Stimulated activated CD4-positive, alpha-beta T cell treated with anti-CD3 and anti-CD28 coated beads, Interleukin-2, amount 100 ng/mL, for 24 hours (primary cell): ENCODE results near the gene LIMS2.

Source experiments
- DNase-seq, 2 donors: peaks; one replicate each; pipeline ENCODE4 v3.0.0-alpha.2; 2020

LIMS2 gene

DNA sequence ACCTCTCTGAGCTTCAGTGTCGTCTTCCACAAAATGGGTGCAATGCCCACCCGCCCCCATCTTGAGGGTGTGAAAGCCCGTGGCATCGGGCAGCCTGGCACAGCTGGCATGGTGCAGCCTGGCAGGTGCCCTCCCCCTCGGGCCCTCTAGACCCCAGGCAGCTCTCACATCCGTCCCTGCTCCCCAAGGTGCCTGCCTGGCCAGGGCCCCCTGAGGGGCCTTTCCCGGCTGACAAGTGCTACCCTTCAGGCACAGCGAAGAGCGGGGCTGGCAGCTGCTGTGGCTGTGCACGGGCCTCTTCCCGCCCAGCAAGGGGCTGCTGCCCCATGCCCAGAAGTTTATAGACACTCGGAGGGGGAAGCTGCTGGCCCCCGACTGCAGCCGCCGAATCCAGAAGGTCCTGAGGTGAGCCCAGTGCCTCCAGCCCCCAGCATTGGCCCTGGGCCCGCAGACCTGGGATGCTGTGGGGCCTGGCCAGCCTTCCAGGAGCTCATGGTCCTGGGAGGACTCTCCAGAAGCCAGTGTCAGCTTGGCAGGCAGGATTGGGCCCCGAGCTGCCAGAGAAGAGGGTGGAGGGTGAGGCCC is 43.2 kb downstream of the LIMS2 start:
- DNase-seq = no peak

GRCh38 chr2:127631541-127631996 is 43.8 kb downstream of the LIMS2 start:
- DNase-seq = no peak

GRCh38 chr2:127630864-127631540 is 44.3 kb downstream of the LIMS2 start:
- no peak for DNase-seq

DNA sequence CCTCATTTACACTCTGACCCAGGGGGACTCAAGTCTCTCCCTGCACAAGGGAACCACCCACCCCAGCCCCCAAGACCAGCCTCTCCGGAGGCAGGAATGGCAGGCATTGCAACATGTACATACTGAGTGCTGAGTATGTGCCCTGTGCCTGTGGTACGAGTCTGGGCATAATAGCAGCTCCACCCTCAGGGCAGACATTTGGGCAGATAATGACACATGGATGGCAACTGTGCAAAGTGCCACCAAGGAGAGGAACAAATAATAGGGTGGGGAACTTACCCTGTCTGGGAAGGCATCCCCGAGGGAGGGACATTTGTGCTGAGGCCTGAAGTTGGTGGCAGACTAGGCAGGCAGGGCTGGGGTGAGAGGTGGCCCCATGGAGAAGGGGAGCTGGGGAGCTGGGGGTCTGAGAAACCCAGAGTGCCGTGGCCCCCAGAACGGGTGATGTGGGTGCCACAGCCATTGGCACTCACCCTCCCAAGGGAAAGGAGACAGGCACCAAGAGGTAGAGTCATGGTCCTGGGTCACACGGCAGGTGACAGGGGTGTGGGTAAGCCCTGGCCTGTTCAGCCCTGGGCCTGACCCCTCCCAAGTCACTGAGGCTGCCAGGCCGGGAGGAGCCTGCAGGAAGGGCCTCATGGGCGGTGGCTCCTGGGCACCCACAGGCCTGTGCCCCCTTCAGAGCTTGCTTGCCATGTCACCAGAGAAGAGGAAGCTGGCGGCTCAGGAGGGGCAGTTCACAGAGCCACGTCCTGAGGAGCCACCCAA is 45.0 kb downstream of the LIMS2 start:
- DNase-seq = no peak

DNA sequence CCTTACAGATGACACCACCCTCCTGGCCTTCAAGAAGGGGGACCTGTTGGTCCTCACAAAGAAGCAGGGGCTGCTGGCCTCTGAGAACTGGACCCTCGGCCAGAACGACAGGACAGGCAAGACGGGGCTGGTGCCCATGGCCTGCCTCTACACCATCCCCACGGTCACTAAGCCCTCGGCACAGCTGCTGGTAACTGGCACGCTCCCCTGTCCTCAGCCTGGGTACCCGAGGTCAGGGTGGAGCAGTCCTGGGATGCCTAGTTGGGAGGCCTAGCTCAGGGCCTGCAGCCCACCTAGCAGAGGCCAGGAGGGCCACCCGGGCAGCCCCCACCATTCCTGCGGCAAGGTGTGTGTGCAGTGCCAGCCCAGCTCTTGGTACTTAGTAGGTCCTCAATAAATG is 45.7 kb downstream of the LIMS2 start:
- no peak for DNase-seq

DNA sequence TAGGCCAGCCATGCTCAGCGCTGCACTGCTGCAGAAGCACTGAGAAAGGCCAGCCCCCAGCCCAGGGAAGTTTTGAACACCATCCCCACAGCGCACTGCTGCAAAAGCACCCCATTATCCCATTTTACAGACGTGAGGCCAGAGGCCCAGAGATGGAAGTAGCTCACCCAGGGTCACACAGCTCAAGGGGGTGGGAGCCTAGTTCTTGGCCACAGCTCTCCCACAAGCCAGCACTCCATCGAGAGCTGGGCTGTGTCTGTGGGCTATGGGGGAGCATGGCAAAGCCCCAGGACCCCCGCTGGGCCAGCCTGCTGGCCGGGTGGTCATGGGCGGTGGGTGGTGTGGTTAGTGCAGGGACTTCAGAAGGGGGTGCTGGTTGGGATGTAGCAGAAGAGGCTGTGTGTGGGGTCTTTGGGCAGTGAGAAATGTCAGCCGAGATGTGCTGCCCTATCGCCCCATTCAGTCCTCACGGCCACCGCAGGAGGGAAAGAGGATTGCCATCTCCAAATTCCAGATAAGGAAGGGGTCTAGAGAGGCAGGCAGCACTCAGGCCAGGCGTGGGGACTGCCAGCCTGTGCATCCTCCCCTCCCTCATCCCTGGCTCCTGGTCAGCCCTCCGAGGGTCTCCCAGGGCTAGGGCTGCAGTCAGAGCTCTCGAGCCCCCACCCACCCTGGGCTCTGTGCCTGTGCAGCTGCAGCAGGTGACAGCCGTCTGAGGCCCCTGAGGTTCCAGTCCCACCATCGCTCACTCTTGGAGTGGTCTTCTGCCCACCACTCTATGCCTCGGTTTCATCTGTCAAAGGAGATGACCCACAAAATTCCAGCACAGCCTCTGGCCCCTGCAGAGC is 46.3 kb downstream of the LIMS2 start:
- no peak for DNase-seq

DNA sequence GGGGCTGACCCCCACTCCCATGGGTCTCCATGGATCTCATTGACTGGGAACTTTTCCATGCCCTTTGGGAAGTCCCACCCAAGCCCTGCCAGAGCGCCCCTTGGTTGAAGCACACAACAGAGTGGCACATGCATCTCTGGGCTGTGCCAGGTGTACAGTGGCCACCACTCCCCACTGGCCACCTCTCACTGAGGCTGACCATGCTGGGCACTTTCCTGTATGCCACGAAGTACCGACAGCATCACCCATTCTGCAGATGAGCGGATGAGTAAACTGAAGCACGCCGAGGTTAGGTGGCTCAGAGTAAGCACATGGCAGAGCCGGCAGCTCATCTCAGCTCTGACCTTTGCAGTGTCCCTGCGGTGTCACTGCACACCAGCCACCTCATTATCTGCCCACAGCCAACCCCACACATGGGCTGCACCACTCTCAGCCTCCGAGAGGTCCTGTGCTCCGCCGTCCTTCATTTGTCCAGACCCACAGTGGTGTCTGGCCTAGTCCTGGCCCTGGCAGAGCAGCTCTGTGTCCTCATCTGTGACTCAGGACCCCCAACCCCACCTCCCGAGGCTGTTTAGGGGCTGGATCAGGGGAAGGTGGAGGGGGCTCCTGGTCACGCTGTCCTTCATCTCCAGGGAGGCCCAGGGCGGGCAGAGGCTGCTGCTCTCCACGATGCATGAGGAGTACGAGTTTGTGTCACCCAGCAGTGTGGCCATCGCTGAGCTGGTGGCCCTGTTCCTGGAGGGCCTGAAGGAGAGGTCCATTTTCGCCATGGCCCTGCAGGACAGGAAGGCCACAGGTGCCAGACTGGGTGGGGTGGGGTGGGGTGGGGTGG is 47.4 kb downstream of the LIMS2 start:
- no peak for DNase-seq

DNA sequence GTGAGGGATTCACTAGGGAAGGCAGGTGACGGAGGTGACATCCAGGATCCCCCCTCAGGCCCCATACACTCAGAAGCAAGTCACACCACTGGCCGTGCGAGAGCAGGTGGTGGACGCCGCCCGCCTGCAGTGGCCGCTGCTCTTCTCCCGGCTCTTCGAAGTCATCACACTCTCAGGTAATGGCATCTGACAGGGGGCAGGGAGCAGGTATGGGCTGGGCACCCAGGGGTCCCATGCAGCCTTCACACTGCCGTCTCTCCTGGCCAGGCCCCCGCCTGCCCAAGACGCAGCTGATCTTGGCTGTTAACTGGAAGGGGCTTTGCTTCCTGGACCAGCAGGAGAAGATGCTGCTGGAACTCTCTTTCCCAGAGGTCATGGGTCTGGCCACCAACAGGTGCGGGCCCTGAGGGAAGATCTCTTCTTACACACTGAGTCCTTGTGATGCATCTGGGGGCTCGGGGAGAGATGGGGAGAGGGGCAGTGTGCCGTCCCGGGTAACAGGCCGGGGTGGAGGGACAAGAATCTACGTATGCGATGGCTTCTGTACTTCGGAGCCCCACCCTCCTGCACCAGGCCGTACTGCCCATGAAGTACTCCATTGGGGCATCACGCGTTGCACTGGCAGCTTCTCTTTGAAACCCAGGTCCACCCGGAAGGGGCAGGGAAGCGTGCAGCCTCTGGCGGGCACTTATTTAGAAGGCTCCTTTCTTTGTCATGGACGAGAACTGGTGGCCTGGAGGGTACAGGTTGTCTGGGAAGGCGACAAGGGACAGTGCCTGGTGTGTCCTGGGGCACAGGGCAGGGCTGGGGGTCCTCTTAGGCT is 48.2 kb downstream of the LIMS2 start:
- no peak for DNase-seq

DNA sequence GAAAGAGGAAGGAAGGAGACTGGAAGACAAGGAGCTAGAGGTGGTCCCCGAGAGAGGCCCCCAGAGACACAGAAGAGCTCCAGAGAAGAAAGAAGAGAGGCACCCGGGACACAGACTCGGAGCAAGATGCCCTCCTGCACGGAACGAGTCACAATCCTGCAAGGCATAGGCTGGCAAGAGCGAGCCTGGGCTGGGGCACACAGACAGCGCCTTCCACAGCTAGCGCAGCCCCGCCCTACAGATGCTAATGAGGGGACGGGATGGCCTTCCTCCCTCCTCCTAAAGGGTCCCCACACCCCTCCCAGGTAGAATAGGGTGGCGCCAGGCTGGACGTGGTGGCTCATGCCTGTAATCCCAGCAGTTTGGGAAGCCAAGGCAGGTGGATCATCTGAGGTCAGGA is 49.2 kb downstream of the LIMS2 start:
- DNase-seq = no peak

GRCh38 chr2:127625572-127625951 is 49.8 kb downstream of the LIMS2 start:
- DNase-seq = no peak

GRCh38 chr2:127624756-127625571 is 50.4 kb downstream of the LIMS2 start:
- DNase-seq = no peak

DNA sequence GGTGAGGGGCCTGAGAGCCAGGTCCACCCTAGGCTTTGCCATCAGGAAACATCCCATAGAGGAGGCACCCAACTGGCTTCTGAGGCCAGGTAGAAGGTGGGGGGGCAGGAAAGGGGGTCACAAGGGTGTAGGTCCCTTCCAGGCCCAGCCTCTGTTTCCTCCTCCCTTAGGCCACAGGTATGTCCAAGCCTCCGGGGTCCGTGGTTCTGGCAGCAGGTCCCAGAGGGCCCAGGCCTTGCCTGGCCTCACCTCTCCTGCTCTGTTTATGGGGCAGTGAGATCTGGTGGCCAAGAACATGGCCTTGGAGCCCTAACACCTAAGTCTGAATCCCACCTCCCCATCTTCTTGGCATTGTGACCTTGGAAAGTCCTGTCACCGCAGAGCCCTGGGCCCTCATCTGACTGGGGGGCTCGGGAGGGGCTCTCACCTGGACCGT is 51.0 kb downstream of the LIMS2 start:
- DNase-seq = no peak

GRCh38 chr2:127623388-127624319 is 51.7 kb downstream of the LIMS2 start:
- DNase-seq = no peak

- DNase-seq = no peak
Observed at GRCh38 chr2:127622561-127623387, 52.6 kb downstream of the LIMS2 start.

GRCh38 chr2:127621981-127622431 is 53.3 kb downstream of the LIMS2 start:
- no peak for DNase-seq

DNA sequence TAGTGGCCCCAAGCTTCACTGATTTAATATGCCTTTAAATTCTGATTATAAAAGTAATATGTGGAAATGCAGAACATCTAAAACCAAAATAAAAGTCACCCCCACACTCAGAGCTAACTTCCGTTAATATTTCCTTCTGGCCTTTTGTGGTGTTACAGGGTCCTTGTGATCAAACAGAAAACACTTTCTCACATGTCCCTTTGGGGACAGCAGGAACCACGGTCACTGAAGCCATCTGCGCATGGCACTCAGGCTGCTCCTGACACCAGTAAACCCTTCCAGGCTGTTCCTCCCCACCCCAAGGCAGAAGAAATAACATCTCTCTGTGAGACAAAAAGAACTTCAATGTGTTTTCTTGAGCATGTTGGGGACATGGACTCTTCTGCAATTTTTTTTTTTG is 54.5 kb downstream of the LIMS2 start:
- no peak for DNase-seq

GRCh38 chr2:127619877-127620705 is 55.2 kb downstream of the LIMS2 start:
- DNase-seq = no peak
